ENCODE results near the gene RPS4Y2.

- TF ChIP-seq POLR2AphosphoS5 (IDR thresholded peaks at IDR 0.05) (no peak), POLR2A (IDR thresholded peaks at IDR 0.05) (no peak)
Measured at GRCh38 chrY:20746919-20747318, 9.0 kb upstream of the RPS4Y2 start.

Measured in stomach (tissue), 4 donors.